ENCODE results near the gene DDX42. TPM values are rescaled to one million over a fixed set of nuclear protein-coding genes. Genes with fewer than 3 reads are reported as not detected.

Gene DDX42
- total and polyA plus RNA-seq, 12 donors, result 27.7 to 69.9 (median 61.8) TPM

GRCh38 chr17:63833026-63833740 is 59.2 kb downstream of the DDX42 start:
- no peak for DNase-seq
- peaks cover 12 to 40% (median 22%) of the 10 kb centered on the region in 9 donors for H3K4me1 ChIP-seq

GRCh38 chr17:63833741-63834373 is 59.9 kb downstream of the DDX42 start:
- Histone ChIP-seq H3K4me1 (peaks cover 12 to 40% (median 22%) of the 10 kb centered on the region in 9 donors), H3K27me3 (no peaks in the 10 kb centered on the region), H3K36me3 (peaks cover 4 to 90% (median 64%) of the 10 kb centered on the region in 9 donors), H3K4me3 (no peak overlapping the region), H3K9me3 (no peaks in the 10 kb centered on the region), H3K27ac (no peak overlapping the region)
- ATAC-seq (no peak), DNase-seq (no peak)
- 91 to 92% methylated on average over 15 of the region's 15 CpGs for WGBS, 2 donors
- intact Hi-C loops (cut with DNase I), result loop anchor here in 1 of 10 donors (10.0 kb wide), 1 partner anchor 139 kb away; no protein-coding TSS in a partner anchor
- no peak for TF ChIP-seq CTCF (IDR thresholded peaks at IDR 0.05)

More at GRCh38 chr17:63833026-63833740, 59.2 kb downstream of the DDX42 start:
- intact Hi-C loops (cut with DNase I), result loop anchor here in 1 of 10 donors (10.0 kb wide), 1 partner anchor 138 kb away; no protein-coding TSS in a partner anchor
- Histone ChIP-seq H3K36me3 (peaks cover 4 to 92% (median 66%) of the 10 kb centered on the region in 9 donors), H3K27ac (no peak overlapping the region), H3K9me3 (no peaks in the 10 kb centered on the region), H3K4me3 (no peak overlapping the region), H3K27me3 (no peaks in the 10 kb centered on the region)
- 81 to 86% methylated on average over 14 of the region's 14 CpGs for WGBS, 2 donors
- no peak for ATAC-seq
- TF ChIP-seq CTCF (IDR thresholded peaks at IDR 0.05), result no peak

- H3K27ac ChIP-seq, result peak overlapping the region in 1 of 10 donors; percentile 18
- H3K4me1 ChIP-seq, result peaks cover 20 to 40% (median 23%) of the 10 kb centered on the region in 9 donors
- peak in 8 of 9 donors; percentile 16 to 58 (median 44) for TF ChIP-seq CTCF (IDR thresholded peaks at IDR 0.05)
- DNase-seq, result no peak
- H3K4me3 ChIP-seq, result no peak overlapping the region
- no peaks in the 10 kb centered on the region for H3K27me3 ChIP-seq
- ATAC-seq, result peak in 3 of 8 donors; percentile 14 to 29 (median 19)
- 45 to 51% methylated on average over 13 of the region's 13 CpGs for WGBS, 2 donors
- no peaks in the 10 kb centered on the region for H3K9me3 ChIP-seq
- intact Hi-C loops (cut with DNase I), result loop anchor here in 1 of 10 donors (10.0 kb wide), 1 partner anchor 140 kb away; no protein-coding TSS in a partner anchor
- H3K36me3 ChIP-seq, result peaks cover 3 to 83% (median 56%) of the 10 kb centered on the region in 9 donors
These were observed 60.6 kb downstream of the DDX42 start for GRCh38 chr17:63834431-63835166.

Data from heart right ventricle (tissue), 16 donors.